Stimulated activated naive CD8-positive, alpha-beta T cell treated with anti-CD3 and anti-CD28 coated beads, Interleukin-15, Interleukin-2, amounts not matched to agents 100 ng/mL and 50 ng/mL, for 24 hours (primary cell): ENCODE data around the gene FTMT.

Experiments
- H3K27ac Mint-ChIP-seq: one replicate; pipeline ENCODE4 v1.8.0; 2021; ENCODE audit warnings: mild to moderate bottlenecking, mixed read lengths
- H3K27me3 Mint-ChIP-seq: one replicate; pipeline ENCODE4 v1.8.0; 2021; ENCODE audit warnings: mixed read lengths
- H3K36me3 Mint-ChIP-seq: one replicate; pipeline ENCODE4 v1.8.0; 2021; ENCODE audit warnings: low read depth, mixed read lengths
- H3K4me1 Mint-ChIP-seq: one replicate; pipeline ENCODE4 v1.8.0; 2021; ENCODE audit warnings: low read depth, mixed read lengths
- H3K4me3 Mint-ChIP-seq: one replicate; pipeline ENCODE4 v1.8.0; 2021; ENCODE audit warnings: mild to moderate bottlenecking, mixed read lengths
- H3K9me3 Mint-ChIP-seq: one replicate; pipeline ENCODE4 v1.8.0; 2021; ENCODE audit warnings: mixed read lengths

The FTMT gene

GRCh38 chr5:121873409-121873808, 21.7 kb downstream of the FTMT start:
- Mint-ChIP-seq H3K4me1 (no peaks in the 10 kb centered on the region), H3K27ac (no peak overlapping the region), H3K4me3 (no peak overlapping the region), H3K9me3 (no peaks in the 10 kb centered on the region), H3K27me3 (no peaks in the 10 kb centered on the region), H3K36me3 (no peaks in the 10 kb centered on the region)

- no peaks in the 10 kb centered on the region for H3K4me1 Mint-ChIP-seq
- no peak overlapping the region for H3K4me3 Mint-ChIP-seq
- H3K27ac Mint-ChIP-seq, result no peak overlapping the region
- H3K27me3 Mint-ChIP-seq, result no peaks in the 10 kb centered on the region
- peaks cover 4% of the 10 kb centered on the region for H3K9me3 Mint-ChIP-seq
- no peaks in the 10 kb centered on the region for H3K36me3 Mint-ChIP-seq
Measured at GRCh38 chr5:121885630-121886029, 33.9 kb downstream of the FTMT start.

GRCh38 chr5:121887727-121888126, 36.0 kb downstream of the FTMT start:
- peaks cover 4% of the 10 kb centered on the region for H3K9me3 Mint-ChIP-seq
- H3K36me3 Mint-ChIP-seq, result no peaks in the 10 kb centered on the region
- no peaks in the 10 kb centered on the region for H3K4me1 Mint-ChIP-seq
- no peaks in the 10 kb centered on the region for H3K27me3 Mint-ChIP-seq
- no peak overlapping the region for H3K27ac Mint-ChIP-seq
- H3K4me3 Mint-ChIP-seq, result no peak overlapping the region

DNA sequence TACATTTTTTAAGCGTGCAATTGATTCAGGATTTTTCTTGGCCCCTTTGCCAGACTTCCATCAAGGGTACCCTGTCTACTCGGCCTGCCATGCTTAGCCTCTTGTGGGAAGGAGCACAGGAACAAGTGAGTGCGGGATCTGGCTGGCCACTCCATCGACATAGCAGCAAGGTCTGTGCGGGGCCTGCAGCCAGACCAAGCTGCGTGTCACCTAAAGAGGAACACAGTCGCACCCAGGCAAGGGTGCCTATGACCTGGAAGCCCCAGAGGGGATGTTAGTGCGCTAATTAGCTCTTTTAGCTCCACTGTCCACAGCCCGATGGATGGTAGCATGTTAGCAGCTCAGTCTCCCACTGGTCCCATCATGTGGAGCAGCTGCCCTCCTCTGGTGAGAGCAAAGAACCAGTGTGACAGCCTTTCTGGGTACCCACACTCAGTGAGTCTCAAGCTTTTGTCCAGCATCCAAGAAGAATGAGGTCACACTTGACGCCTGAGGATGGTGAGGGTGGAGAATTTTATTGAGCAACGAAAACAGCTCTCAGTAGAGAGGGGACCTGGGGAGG, 38.7 kb downstream of the FTMT start:
- Mint-ChIP-seq H3K36me3 (no peaks in the 10 kb centered on the region), H3K4me1 (no peaks in the 10 kb centered on the region), H3K9me3 (peaks cover 4% of the 10 kb centered on the region), H3K27me3 (no peaks in the 10 kb centered on the region), H3K27ac (no peak overlapping the region), H3K4me3 (no peak overlapping the region)

DNA sequence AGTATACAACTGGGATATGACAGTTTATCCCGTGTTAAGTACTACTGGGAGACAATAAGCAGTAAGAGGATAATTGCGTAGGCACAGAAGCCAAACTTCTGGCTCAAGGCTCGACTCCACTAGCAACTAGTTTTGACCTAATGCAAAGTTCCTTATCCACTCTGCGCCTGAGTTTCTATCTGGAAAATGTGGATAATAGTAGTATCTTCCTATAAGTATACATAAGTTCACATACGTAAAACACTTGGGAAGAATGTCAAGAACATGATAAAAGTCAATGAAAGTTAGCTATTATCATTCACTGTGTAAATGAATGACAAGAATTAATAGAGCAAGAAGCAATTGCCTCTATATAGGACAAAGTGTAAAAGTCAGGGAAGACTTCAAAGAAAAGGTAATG, 45.7 kb downstream of the FTMT start:
- no peaks in the 10 kb centered on the region for H3K4me1 Mint-ChIP-seq
- H3K9me3 Mint-ChIP-seq, result no peaks in the 10 kb centered on the region
- no peak overlapping the region for H3K4me3 Mint-ChIP-seq
- no peaks in the 10 kb centered on the region for H3K27me3 Mint-ChIP-seq
- no peak overlapping the region for H3K27ac Mint-ChIP-seq
- H3K36me3 Mint-ChIP-seq, result no peaks in the 10 kb centered on the region

- no peaks in the 10 kb centered on the region for H3K27me3 Mint-ChIP-seq
- no peak overlapping the region for H3K4me3 Mint-ChIP-seq
Measured at GRCh38 chr5:121899346-121899745, 47.7 kb downstream of the FTMT start.

More at GRCh38 chr5:121899346-121899745, 47.7 kb downstream of the FTMT start:
- Mint-ChIP-seq H3K9me3 (no peaks in the 10 kb centered on the region), H3K27ac (no peak overlapping the region), H3K4me1 (no peaks in the 10 kb centered on the region), H3K36me3 (no peaks in the 10 kb centered on the region)
